Heart left ventricle (tissue), 16 donors: ENCODE data around the gene SLC16A10. TPM values are rescaled to one million over a fixed set of nuclear protein-coding genes. Genes with fewer than 3 reads are reported as not detected.
"Not testable (repeated sequence)": the region's sequence is repeated elsewhere in the genome, so short reads cannot be mapped to it uniquely, and the experiment has no call there.

Source experiments
- ATAC-seq, 4 donors: fragments of 200-7000 bp; cut with Tn5 transposase; one replicate each; pipeline ENCODE4 v1.9.1; 2020 to 2022; ENCODE audit warnings: moderate library complexity in 4 of 4, mild to moderate bottlenecking in 3 of 4, moderate number of reproducible peaks in 1 of 4
- DNase-seq, 5 donors: peaks; one replicate each; pipeline ENCODE4 v3.0.0-alpha.2; 2020
- H3K27ac ChIP-seq, 12 donors: fragments of 200-600 bp; sonication (generic) in 4 of 12; one replicate each; pipeline versions ENCODE4 v1.5.0 to v1.8.0; 2016 to 2022; ENCODE audit warnings: mild to moderate bottlenecking in 2 of 12
- H3K27me3 ChIP-seq, 9 donors: fragments of 200-600 bp; sonication (generic) in 2 of 9; one replicate each; pipeline versions ENCODE4 v1.5.1 to v1.8.0; 2016 to 2022; ENCODE audit warnings: mild to moderate bottlenecking in 3 of 9
- H3K36me3 ChIP-seq, 9 donors: fragments of 200-600 bp; sonication (generic) in 2 of 9; one replicate each; pipeline versions ENCODE4 v1.5.0 to v1.8.0; 2018 to 2022; ENCODE audit warnings: mild to moderate bottlenecking in 2 of 9
- H3K4me1 ChIP-seq, 12 donors: fragments of 200-600 bp; sonication (generic) in 4 of 12; one replicate each; pipeline versions ENCODE4 v1.5.0 to v1.8.0; 2016 to 2022; ENCODE audit warnings: mild to moderate bottlenecking in 3 of 12
- H3K4me3 ChIP-seq, 12 donors: fragments of 200-600 bp; sonication (generic) in 4 of 12; one replicate each; pipeline versions ENCODE4 v1.5.0 to v1.8.0; 2017 to 2022; ENCODE audit warnings: mild to moderate bottlenecking in 9 of 12, moderate library complexity in 4 of 12
- H3K9me3 ChIP-seq, 12 donors: fragments of 200-600 bp; sonication (generic) in 4 of 12; one replicate each; pipeline versions ENCODE4 v1.5.0 to v1.8.0; 2016 to 2022; ENCODE audit warnings: mild to moderate bottlenecking in 1 of 12
- POLR2A ChIP-seq, 2 donors: fragments of 450-650 bp; IDR thresholded peaks; one replicate each; pipeline ENCODE4 v1.6.1; 2017; ENCODE audit warnings: antibody characterized with exemption in 2 of 2, mild to moderate bottlenecking in 2 of 2, moderate library complexity in 2 of 2
- WGBS, 4 donors: extraction: QIAGEN DNeasy Blood & Tissue Kit in 2 of 4; methylation state at CpG; one replicate each; pipeline versions ENCODE4 v1.1.5 to v1.1.7; 2013 to 2018; 5-methylcytosine and 5-hydroxymethylcytosine counted together
- intact Hi-C, 10 donors: fragments of 100-400 bp; cut with DNase I; formaldehyde crosslinking; loops; one replicate each; pipeline versions ENCODE4 v1.11.1 to v1.14.2; 2022
- polyA plus RNA-seq, 2 donors: library from polyadenylated mRNA; stranded (reverse); fragments of 200-250 nt; gene quantifications; one replicate each; pipeline ENCODE4 v1.2.3, GENCODE V29; 2013
- total RNA-seq, 9 donors: library from RNA; depleted of rRNA in 2 of 9; stranded (reverse); fragments of >200 nt in 2 of 9; fragmentation: NEBNext Ultra II Directional in 3 of 9; extraction: Animal tissue kit (Norgen Biotek cat#: 25700) in 3 of 9; gene quantifications; one replicate each; pipeline versions ENCODE4 v1.1.0 to v1.2.4, GENCODE V29; 2016 to 2023
- TF ChIP-seq, protein P1 (sequence below), 12 donors: fragments of 200-600 bp; sonication (generic) in 4 of 12; IDR thresholded peaks; one replicate each; pipeline versions ENCODE4 v1.5.0 to v1.8.0; 2018 to 2022; ENCODE audit warnings: antibody characterized with exemption in 12 of 12, mild to moderate bottlenecking in 5 of 12
- donor health status: ischemic (EF 13 %, LVEDD 7.1; RV severe dilation, severe dysfunction).
- donor health status: healthy with polysubstance abuse.
- donor health status: DM: no; HTN: yes; CAD: no.
- donor health status: DM: no; HTN: no; CAD: no.
- donor health status: ischemic (EF 25% LVEDD 6.9; RV normal size, moderate dysfunction).
- donor health status: ischemic (EF 25% LVEDD 5.7; RV mildly dilated, moderate dysfunction).
- donor health status: healthy.
- donor health status: DM: yes; HTN: yes; CAD: no.
- donor health status: ischemic (EF 35%, LVEDD 5.7; RV mildly dilated, moderate dysfunction).
- donor health status: nonischemic (EF 11% LVEDD 7.7; RV severe dilation, severe dysfunction).
- donor health status: DM: yes; HTN: yes; CAD: no.
- donor health status: PGD.
- donor health status: ischemic (EF 29% LVEDD 5.4; RV normal size, mild dysfunction).
- donor health status: nonischemic (EF 23%, LVEDD 6.1; RV moderate dilation, normal function).

Gene SLC16A10
- total and polyA plus RNA-seq, 11 donors, result 1.9 to 16.7 (median 6.6) TPM

DNA sequence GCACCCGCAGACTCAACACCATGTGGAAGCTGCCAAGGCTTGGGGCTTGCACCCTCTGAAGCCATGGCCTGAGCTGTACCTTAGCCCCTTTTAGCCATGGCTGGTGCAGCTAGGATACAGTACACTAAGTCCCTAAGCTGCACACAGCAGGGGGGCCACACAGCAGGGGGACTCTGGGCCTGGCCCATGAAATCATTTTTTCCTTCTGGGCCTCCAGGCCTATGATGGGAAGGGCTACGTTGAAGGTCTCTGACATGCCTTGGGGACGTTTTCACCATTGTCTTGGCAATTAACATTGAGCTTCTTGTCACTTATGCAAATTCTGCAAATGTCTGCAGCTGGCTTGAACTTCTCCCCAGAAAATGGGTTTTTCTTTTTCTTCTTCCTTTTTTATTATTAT lies 103.3 kb downstream of the SLC16A10 start:
- Histone ChIP-seq H3K9me3 (no peaks in the 10 kb centered on the region), H3K4me1 (no peaks in the 10 kb centered on the region), H3K27me3 (no peaks in the 10 kb centered on the region), H3K4me3 (no peak overlapping the region), H3K36me3 (no peaks in the 10 kb centered on the region), H3K27ac (no peak overlapping the region)
- intact Hi-C loops, result no loop called here
- no peak for TF ChIP-seq POLR2A (IDR thresholded peaks at IDR 0.05)
- TF ChIP-seq, protein P1, sequence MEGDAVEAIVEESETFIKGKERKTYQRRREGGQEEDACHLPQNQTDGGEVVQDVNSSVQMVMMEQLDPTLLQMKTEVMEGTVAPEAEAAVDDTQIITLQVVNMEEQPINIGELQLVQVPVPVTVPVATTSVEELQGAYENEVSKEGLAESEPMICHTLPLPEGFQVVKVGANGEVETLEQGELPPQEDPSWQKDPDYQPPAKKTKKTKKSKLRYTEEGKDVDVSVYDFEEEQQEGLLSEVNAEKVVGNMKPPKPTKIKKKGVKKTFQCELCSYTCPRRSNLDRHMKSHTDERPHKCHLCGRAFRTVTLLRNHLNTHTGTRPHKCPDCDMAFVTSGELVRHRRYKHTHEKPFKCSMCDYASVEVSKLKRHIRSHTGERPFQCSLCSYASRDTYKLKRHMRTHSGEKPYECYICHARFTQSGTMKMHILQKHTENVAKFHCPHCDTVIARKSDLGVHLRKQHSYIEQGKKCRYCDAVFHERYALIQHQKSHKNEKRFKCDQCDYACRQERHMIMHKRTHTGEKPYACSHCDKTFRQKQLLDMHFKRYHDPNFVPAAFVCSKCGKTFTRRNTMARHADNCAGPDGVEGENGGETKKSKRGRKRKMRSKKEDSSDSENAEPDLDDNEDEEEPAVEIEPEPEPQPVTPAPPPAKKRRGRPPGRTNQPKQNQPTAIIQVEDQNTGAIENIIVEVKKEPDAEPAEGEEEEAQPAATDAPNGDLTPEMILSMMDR (IDR thresholded peaks at IDR 0.05), result no peak
- 82 to 99% (median 93%) methylated on average over 3 of the region's 3 CpGs for WGBS, 4 donors
- DNase-seq (no peak), ATAC-seq (no peak)

DNA sequence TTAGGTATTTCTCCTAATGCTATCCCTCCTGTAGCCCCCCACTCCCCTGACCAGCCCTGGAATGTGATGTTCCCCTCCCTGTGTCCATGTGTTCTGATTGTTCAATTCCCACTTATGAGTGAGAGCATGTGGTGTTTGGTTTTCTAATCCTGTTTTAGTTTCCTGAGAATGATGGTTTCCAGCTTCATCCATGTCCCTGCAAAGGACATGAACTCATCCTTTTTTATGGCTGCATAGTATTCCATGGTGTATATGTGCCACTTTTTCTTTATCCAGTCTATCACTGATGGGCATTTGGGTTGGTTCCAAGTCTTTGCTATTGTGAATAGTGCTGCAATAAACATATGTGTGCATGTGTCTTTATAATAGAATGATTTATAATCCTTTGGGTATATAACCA lies 103.8 kb downstream of the SLC16A10 start:
- DNase-seq, ATAC-seq, H3K9me3 ChIP-seq, H3K4me3 ChIP-seq, intact Hi-C loops, H3K36me3 ChIP-seq, H3K27ac ChIP-seq, H3K4me1 ChIP-seq, H3K27me3 ChIP-seq: not testable (repeated sequence)

DNA sequence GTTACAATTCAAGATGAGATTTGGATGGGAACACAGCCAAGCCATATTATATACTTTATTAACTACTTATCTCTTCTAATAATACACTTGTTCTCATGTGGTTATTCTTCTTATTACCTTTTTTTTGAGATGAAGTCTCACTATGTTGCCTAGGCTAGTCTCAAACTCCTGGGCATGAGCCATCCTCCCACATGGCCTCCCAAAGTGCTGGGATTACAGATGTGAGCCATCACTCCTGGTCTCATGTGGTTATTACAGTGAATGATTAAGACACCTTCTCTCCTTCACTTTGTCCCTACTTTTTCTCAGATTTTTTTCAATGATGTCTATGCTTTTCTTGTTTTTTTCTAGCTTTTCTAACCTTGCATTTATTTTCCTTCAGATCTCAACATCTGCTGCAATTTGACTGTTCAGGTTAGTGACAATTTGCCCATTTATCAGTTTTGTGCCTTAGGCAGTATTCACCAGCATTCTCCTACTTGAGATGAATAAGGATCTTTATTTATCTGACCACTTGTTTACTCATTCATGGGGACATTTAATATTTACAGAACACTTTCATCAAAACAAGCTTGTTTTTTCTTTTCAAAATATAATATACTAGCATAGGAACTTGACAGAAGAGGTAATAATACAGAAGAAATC lies 105.7 kb downstream of the SLC16A10 start:
- intact Hi-C loops, result no loop called here
- Histone ChIP-seq H3K9me3 (no peaks in the 10 kb centered on the region), H3K36me3 (no peaks in the 10 kb centered on the region), H3K4me3 (no peak overlapping the region), H3K4me1 (no peaks in the 10 kb centered on the region), H3K27ac (no peak overlapping the region), H3K27me3 (no peaks in the 10 kb centered on the region)
- DNase-seq (no peak), ATAC-seq (no peak)
- no peak for TF ChIP-seq POLR2A (IDR thresholded peaks at IDR 0.05)
- TF ChIP-seq, protein P1 (IDR thresholded peaks at IDR 0.05), result no peak

DNA sequence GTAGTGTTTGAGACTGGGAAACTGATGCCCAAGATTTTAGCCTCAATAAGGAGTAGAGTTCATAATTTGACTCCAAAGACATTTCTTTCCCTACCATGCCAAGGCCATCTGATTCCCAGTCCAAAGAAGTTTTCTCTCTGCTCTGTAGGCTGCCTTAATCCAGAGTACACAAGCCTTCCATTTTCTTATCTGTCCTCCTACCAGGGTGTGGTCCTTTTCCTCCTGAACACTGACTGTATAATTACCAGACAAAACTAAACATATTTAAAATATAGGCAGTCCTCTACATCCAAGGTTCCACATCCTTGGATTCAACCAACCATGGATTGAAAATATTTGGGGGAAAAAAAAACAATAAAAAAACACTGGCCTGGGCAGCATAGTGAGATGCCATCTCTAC lies 108.4 kb downstream of the SLC16A10 start:
- H3K36me3 ChIP-seq, result no peaks in the 10 kb centered on the region
- TF ChIP-seq POLR2A (IDR thresholded peaks at IDR 0.05), result no peak
- no peaks in the 10 kb centered on the region for H3K4me1 ChIP-seq
- no peak overlapping the region for H3K4me3 ChIP-seq
- no peak overlapping the region for H3K27ac ChIP-seq
- intact Hi-C loops, result no loop called here
- H3K27me3 ChIP-seq, result no peaks in the 10 kb centered on the region
- ATAC-seq (no peak), DNase-seq (no peak)
- no peaks in the 10 kb centered on the region for H3K9me3 ChIP-seq

DNA sequence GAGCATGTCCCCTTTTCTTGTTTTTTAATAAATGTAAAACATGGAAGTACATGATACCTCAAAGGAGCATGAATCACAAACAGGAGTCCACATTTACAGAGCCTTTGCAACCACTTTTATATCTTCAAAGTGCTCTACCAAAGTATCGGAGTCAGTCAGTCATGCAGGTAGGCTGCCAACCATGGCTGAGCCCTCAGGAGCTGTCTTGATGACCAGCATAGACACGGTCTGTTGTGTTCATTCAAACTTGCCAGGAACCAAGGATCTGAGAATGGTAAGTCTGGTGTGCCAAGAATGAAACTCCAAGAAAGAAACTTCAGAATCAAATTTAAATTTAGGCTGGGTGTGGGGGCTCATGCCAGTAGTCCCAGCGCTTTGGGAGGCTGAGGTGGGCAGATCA lies 111.5 kb downstream of the SLC16A10 start:
- TF ChIP-seq, protein P1 (IDR thresholded peaks at IDR 0.05), result no peak
- TF ChIP-seq POLR2A (IDR thresholded peaks at IDR 0.05), result no peak
- H3K4me3 ChIP-seq, result no peak overlapping the region
- no peak for ATAC-seq

More for the DNA sequence above, 111.5 kb downstream of the SLC16A10 start:
- Histone ChIP-seq H3K27me3 (no peaks in the 10 kb centered on the region), H3K36me3 (no peaks in the 10 kb centered on the region), H3K4me1 (peaks cover 0 to 5% (median 0%) of the 10 kb centered on the region in 12 donors), H3K9me3 (no peaks in the 10 kb centered on the region), H3K27ac (no peak overlapping the region)
- WGBS, 4 donors, result 91 to 97% (median 95%) methylated on average over 3 of the region's 3 CpGs
- intact Hi-C loops, result no loop called here
- no peak for DNase-seq
